A673 (cell line): ENCODE measurements around the gene USP2.

Experiments used
- CTCF ChIP-seq: fragments of 300-800, 200-600 bp; sonication (generic); conservative IDR thresholded peaks from 2 replicates; pipeline ENCODE4 v1.5.1; 2017; ENCODE audit warnings: low read depth, mild to moderate bottlenecking, antibody characterized with exemption, low read length, moderate library complexity, mixed read lengths
- EZH2 ChIP-seq: fragments of 200-600 bp; sonication (generic); IDR thresholded peaks from 2 replicates; pipeline ENCODE4 v1.6.1; 2017; ENCODE audit warnings: borderline replicate concordance, low read depth, mild to moderate bottlenecking, mixed read lengths, antibody characterized with exemption, low read length; ENCODE audit not compliant: poor library complexity, severe bottlenecking

- no peak for TF ChIP-seq CTCF
- no peak for TF ChIP-seq EZH2
Observed at GRCh38 chr11:119314726-119315125, 66.8 kb downstream of the USP2 start.
